Breast epithelium (tissue), 4 donors: ENCODE measurements around the gene IL12RB1. TPM values are rescaled to one million over a fixed set of nuclear protein-coding genes. Genes with fewer than 3 reads are reported as not detected.

Source experiments
- DNase-seq, 2 donors: peaks; one replicate each; pipeline ENCODE4 v3.0.0-alpha.2; 2019; ENCODE audit warnings: low spot score in 2 of 2
- H3K27ac ChIP-seq, 2 donors: fragments of 200-600 bp; sonication (generic) in 1 of 2; one replicate each; pipeline ENCODE4 v1.5.1; 2016 to 2019; ENCODE audit warnings: mild to moderate bottlenecking in 1 of 2
- H3K27me3 ChIP-seq, 2 donors: fragments of 200-600 bp; sonication (generic) in 1 of 2; one replicate each; pipeline versions ENCODE4 v1.5.1 to v1.6.0; 2017 to 2019; ENCODE audit warnings: control low read depth in 1 of 2, mild to moderate bottlenecking in 1 of 2
- H3K36me3 ChIP-seq: fragments of 200-600 bp; one replicate; pipeline ENCODE4 v1.5.1; 2019
- H3K4me1 ChIP-seq, 2 donors: fragments of 200-600 bp; sonication (generic); one replicate each; pipeline ENCODE4 v1.5.1; 2016 to 2019; ENCODE audit warnings: control low read depth in 1 of 2
- H3K4me3 ChIP-seq, 3 donors: fragments of 200-600 bp; sonication (generic); 1 replicate in 2 of 3; 2 replicates in 1 of 3; pipeline ENCODE4 v1.5.1; 2016 to 2019; ENCODE audit warnings: mild to moderate bottlenecking in 3 of 3, moderate library complexity in 2 of 3
- H3K9me3 ChIP-seq, 2 donors: fragments of 200-600 bp; sonication (generic) in 1 of 2; one replicate each; pipeline ENCODE4 v1.5.1; 2016 to 2019; ENCODE audit warnings: control low read depth in 1 of 2
- POLR2A ChIP-seq: fragments of 450-650 bp; IDR thresholded peaks from one replicate; pipeline ENCODE4 v1.6.1; 2016; ENCODE audit warnings: antibody characterized with exemption, mild to moderate bottlenecking, moderate library complexity
- POLR2AphosphoS5 ChIP-seq, 3 donors: sonication (generic); formaldehyde crosslinking; IDR thresholded peaks; one replicate each; pipeline ENCODE4 v1.6.1; 2017; ENCODE audit warnings: antibody characterized with exemption in 3 of 3
- intact Hi-C: fragments of 100-400 bp; cut with DNase I; formaldehyde crosslinking; loops from one replicate; pipeline ENCODE4 v1.15.1; 2023; ENCODE audit warnings: low total_unique reads
- total RNA-seq, 3 donors: library from RNA; depleted of rRNA; stranded (reverse); fragments of >200 nt; gene quantifications; one replicate each; pipeline ENCODE4 v1.1.0, GENCODE V29; 2016
- TF ChIP-seq, protein P1 (sequence below), 3 donors: fragments of 450-650 bp; IDR thresholded peaks; one replicate each; pipeline ENCODE4 v1.5.1; 2016 to 2017; ENCODE audit warnings: antibody characterized with exemption in 3 of 3, mild to moderate bottlenecking in 3 of 3, moderate library complexity in 3 of 3

Gene IL12RB1
- total RNA-seq, 3 donors from 2014 or later: 0.98 to 2.1 (median 1.6) TPM

DNA sequence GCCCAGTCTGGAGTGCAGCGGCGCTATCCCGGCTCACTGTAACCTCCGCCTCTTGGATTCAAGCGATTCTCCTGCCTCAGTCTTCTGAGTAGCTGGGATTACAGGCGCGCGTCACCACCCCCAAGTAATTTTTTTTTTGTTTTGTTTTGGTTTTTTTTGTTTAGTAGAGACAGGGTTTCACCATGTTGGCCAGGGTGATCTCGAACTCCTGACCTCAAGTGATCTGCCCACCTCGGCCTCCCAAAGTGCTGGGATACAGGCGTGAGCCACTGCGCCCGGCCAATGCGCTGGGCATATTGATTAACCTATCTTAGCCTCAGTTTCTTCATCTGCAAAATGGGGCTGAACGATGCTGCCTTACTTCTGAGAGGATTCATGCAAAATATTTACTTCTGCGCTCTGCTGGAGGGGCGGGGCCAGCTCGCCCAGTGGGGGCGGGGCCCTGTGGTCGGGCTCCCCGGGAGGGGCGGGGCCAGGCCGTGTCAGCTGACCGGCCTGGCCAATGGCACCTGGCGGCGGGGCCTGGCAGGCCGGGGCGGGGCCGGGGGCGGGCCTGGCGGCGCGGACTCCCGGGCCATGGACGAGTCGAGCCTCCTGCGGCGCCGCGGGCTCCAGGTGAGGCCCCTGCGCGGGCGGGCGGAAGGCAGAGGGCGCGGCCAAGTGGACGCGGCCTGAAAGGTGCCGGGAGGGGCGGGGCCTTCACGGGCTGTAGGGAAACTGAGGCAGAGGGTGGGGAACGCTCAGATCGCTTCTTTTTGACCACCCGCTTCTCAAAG is 10.7 kb upstream of the IL12RB1 start, which contains the start of gene MAST3:
TSS of gene MAST3 (plus strand) at position 562 of the 776 bp plus-strand sequence. CDS start at position 577, 15 bp downstream.
- H3K36me3 ChIP-seq: no peaks in the 10 kb centered on the region
- no peaks in the 10 kb centered on the region for H3K27me3 ChIP-seq
- DNase-seq: peak; percentile 80 to 84
- peak within 1 kb of the TSS; percentile 23 to 62 (median 54) for H3K4me3 ChIP-seq
- TF ChIP-seq POLR2A: no peak
- TF ChIP-seq, protein P1, sequence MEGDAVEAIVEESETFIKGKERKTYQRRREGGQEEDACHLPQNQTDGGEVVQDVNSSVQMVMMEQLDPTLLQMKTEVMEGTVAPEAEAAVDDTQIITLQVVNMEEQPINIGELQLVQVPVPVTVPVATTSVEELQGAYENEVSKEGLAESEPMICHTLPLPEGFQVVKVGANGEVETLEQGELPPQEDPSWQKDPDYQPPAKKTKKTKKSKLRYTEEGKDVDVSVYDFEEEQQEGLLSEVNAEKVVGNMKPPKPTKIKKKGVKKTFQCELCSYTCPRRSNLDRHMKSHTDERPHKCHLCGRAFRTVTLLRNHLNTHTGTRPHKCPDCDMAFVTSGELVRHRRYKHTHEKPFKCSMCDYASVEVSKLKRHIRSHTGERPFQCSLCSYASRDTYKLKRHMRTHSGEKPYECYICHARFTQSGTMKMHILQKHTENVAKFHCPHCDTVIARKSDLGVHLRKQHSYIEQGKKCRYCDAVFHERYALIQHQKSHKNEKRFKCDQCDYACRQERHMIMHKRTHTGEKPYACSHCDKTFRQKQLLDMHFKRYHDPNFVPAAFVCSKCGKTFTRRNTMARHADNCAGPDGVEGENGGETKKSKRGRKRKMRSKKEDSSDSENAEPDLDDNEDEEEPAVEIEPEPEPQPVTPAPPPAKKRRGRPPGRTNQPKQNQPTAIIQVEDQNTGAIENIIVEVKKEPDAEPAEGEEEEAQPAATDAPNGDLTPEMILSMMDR (IDR thresholded peaks at IDR 0.05): no peak
- no peak for TF ChIP-seq POLR2AphosphoS5 (IDR thresholded peaks at IDR 0.05)
- no peak within 1 kb of the TSS for H3K27ac ChIP-seq
- H3K4me1 ChIP-seq: peaks cover 0 to 11% of the 10 kb centered on the region in 2 donors
- H3K9me3 ChIP-seq: no peaks in the 10 kb centered on the region
- intact Hi-C loops: no loop called here

DNA sequence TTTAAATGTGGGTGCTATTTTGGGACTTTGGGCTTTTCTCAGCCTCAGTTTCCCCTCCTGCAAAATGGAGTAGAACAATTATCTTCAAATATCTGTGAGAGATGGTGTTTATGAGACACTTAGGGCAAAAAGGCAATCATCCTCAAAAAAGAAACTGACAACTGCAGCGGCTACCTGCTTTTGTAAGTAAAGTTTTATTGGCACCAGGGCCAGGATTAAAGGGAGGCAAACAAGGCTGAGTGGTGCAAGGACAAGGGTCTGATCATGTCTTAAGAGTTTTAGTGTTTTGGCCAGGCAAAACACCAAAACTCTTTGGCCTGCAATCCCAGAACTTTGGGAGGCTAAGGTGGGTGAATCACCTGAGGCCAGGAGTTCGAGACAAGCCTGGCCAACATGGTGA is 9.5 kb upstream of the IL12RB1 start:
- H3K27ac ChIP-seq: no peak overlapping the region
- DNase-seq: no peak
- TF ChIP-seq POLR2A: no peak
- peaks cover 0 to 11% of the 10 kb centered on the region in 2 donors for H3K4me1 ChIP-seq
- H3K36me3 ChIP-seq: no peaks in the 10 kb centered on the region
- intact Hi-C loops: no loop called here
- no peaks in the 10 kb centered on the region for H3K9me3 ChIP-seq
- no peaks in the 10 kb centered on the region for H3K27me3 ChIP-seq
- no peak overlapping the region for H3K4me3 ChIP-seq

DNA sequence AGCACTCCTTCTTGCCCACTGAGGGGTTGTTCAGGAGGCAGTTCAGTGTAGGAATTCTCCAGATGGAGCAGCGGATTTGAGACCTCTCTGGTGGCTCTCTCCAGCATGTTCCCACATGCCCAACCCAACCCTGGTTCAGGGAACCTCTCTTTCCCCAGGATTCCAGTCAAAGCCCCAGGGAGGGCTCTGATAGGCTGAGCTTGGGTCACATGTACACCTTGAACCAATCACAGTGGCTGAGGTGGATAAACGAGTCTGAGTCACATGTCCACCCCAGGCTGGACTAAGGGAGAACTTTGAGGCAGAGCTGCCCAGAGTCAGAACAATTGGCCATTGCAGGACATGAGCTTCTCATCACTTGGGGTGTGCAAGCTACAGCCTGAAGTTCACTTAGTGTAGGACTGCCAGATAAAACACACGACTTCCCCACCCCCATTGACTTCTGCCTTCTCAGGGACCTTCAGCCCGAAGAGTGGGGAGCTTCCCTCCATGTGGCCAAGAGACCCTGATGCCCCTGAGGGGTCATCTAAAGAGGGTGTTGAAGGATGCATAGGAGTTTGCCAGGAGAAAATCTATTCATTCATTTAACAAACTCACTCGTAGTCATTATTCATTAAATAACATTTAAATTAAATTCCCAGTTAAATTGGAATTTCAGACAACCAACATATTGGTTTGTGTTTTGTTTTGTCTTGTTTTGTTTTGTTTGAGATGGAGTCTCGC is 6.9 kb upstream of the IL12RB1 start:
- intact Hi-C loops: no loop called here
- Histone ChIP-seq H3K4me1 (peaks cover 0 to 5% of the 10 kb centered on the region in 2 donors), H3K9me3 (no peaks in the 10 kb centered on the region), H3K27me3 (no peaks in the 10 kb centered on the region), H3K36me3 (no peaks in the 10 kb centered on the region), H3K27ac (no peak overlapping the region), H3K4me3 (no peak overlapping the region)
- TF ChIP-seq POLR2AphosphoS5 (IDR thresholded peaks at IDR 0.05) (no peak), POLR2A (no peak)
- TF ChIP-seq, protein P1 (IDR thresholded peaks at IDR 0.05): no peak
- DNase-seq: no peak

DNA sequence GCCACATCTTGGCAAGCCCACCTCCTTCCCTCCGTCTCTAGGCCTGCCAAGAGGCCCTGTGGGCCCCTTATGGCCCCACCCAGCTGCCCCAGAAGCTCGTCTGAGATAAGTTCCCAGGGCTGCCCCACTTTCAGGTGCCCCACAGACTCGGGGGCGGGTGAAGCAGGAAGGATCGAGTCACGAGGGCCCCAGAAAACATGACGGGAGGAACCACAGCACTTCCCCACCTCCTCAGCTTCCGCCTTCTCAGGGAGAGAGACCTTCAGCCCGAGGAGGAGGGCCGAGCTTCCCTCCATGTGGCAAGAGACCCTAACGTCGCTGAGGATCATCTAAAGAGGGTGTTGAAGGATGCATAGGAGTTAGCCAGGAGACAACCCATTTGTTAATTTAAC is 4.5 kb upstream of the IL12RB1 start:
- peak overlapping the region in 1 of 2 donors; percentile 48 for H3K27ac ChIP-seq
- no peak overlapping the region for H3K4me3 ChIP-seq
- intact Hi-C loops: no loop called here
- H3K9me3 ChIP-seq: no peaks in the 10 kb centered on the region
- TF ChIP-seq POLR2AphosphoS5 (IDR thresholded peaks at IDR 0.05) (no peak), POLR2A (no peak)
- TF ChIP-seq, protein P1 (IDR thresholded peaks at IDR 0.05): no peak
- H3K36me3 ChIP-seq: no peaks in the 10 kb centered on the region
- no peaks in the 10 kb centered on the region for H3K27me3 ChIP-seq
- H3K4me1 ChIP-seq: no peaks in the 10 kb centered on the region
- peak in 1 of 2 donors; percentile 48 for DNase-seq

DNA sequence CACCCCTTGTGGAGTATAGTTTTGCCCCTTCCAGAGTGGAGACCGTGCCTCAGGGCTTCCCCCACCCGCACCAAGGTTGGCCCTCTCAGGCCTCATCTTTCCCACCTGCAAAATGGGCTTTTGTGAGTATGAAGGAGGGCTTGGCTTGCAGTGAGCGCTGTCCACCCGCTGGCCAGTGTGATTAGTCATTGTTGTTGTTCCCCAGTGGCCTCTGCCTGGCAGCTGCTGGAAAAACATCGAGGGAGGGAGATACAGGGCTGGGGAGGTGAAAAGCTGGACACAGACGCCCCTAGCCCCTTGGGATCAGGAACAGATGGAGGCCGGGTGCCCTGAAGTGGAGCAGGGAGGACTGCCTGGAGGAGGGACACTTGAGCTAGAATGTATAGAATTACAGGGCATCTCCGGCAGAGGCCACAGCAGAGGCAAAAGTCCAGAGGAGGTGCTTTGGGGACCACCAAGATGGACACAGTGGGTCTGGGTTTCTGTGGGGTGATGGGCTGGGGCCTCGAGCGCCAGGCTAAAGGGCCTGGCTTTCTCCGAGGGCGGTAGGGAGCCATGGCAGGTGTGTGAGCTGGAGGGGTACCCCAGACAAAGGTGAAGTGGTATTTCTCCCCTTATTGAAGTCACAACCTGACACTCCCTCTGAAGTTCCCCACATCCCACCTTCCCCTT is 3.9 kb upstream of the IL12RB1 start:
- peak overlapping the region in 1 of 2 donors; percentile 48 for H3K27ac ChIP-seq
- no peaks in the 10 kb centered on the region for H3K4me1 ChIP-seq
- H3K4me3 ChIP-seq: no peak overlapping the region
- TF ChIP-seq POLR2AphosphoS5 (IDR thresholded peaks at IDR 0.05) (no peak), POLR2A (no peak)
- TF ChIP-seq, protein P1 (IDR thresholded peaks at IDR 0.05): no peak
- intact Hi-C loops: no loop called here
- H3K36me3 ChIP-seq: no peaks in the 10 kb centered on the region
- DNase-seq: no peak
- H3K27me3 ChIP-seq: no peaks in the 10 kb centered on the region
- H3K9me3 ChIP-seq: no peaks in the 10 kb centered on the region
